GM18502 (cell line): ENCODE measurements around the gene SULT2B1.

Source experiments
- ATAC-seq: cut with Tn5 transposase; IDR thresholded peaks from one replicate; pipeline ENCODE4 v1.9.1; 2021; ENCODE audit warnings: mild to moderate bottlenecking; ENCODE audit not compliant: unreplicated experiment, poor library complexity

SULT2B1 gene

GRCh38 chr19:48616491-48617056, 64.6 kb downstream of the SULT2B1 start:
- no peak for ATAC-seq

DNA sequence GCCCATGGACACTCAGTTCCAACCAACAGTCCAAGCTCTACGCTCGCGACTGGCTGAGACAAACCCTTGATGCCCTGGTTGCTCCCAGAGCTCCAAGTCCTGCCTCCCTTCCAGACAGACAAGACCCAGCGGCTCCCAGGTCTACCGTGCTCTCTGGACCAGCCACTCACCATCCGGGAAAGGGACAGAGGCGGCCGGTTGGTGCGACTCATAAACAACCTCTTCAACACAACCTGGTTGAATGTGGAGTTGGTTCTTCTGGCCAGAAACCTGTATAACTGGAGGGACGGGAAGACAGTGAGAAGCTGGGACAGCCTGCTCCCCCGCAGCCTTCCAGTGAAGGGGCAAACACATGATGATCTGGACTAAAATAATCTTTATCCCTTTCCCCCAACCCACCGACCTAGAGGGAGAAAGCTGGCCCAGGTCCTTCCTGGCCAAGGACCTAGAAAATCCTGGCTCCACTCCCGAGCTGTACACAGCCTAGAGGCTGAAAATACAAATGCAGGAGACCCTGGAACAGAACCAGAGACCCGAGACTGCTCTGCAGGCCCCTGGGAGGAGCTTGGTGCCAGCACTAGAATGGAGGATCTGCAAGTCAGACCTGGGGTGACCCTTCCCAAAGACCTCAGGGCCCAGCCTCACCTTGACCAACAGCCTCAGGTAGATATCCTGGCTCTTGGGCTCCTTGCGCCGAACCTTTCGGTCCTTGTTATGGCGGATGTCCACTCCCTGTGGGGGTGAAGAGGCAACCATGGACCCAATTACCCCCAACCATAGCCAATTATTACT, 65.4 kb downstream of the SULT2B1 start:
- ATAC-seq: no peak

- ATAC-seq: no peak
Observed at GRCh38 chr19:48618278-48618915, 66.4 kb downstream of the SULT2B1 start.

GRCh38 chr19:48618916-48619691, 67.1 kb downstream of the SULT2B1 start, which contains the start of the genes RPL18 and SPHK2:
RPL18 (minus strand) TSS chr19:48619178; CDS start chr19:48619143, 35 bp downstream.
SPHK2 (plus strand) TSS chr19:48619506; CDS start chr19:48620515, 1,009 bp downstream.
- peak; percentile 80 for ATAC-seq

GRCh38 chr19:48619692-48620585, 68.0 kb downstream of the SULT2B1 start:
- no peak for ATAC-seq

GRCh38 chr19:48623556-48624066, 71.6 kb downstream of the SULT2B1 start:
- ATAC-seq: no peak

- peak; percentile 61 for ATAC-seq
Observed at GRCh38 chr19:48624067-48624594, 72.2 kb downstream of the SULT2B1 start.

DNA sequence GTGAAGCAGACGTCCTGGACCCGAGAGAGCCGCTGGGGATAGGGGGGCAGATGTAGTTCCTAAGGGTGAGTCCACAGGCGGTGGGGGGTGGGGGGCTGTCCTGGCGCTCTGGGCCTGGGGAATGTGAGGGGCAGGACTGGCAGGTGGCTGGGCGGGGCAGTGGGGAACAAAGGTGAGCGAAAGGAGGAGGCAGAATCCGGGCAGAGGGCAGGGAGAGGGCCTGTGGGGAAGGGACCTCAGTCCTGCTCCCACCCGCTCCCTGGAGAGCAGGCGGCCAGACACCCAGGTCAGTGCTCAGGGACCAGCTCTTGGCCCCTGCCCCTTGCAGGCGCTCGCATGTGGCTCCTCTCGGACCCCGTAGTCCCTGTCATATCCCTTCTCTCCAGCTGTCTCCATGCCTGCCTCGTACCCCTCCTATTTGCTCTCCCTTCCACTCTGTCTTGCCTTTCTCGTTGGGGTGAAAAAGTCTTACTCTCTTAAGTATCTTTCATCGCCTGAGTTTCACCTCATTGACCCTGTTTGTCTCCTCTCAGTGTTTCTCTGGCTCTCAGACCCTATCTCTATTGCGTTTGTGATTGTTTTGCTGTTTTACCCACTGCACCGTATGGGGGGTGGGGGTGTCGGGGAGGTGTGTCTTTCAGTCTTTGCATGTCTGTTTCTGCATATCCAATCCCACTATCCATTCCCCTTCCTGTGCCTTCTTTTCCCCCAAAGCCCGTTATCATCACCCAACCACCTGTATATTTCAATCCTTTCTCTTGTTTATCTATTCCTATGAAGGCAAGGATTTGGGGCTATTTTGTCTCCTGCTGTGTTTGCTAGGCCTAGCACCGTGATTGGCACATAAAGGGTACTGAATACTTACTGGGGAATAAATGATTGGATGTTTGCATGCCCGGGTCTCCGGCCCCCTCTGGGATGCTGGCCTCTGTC, 73.1 kb downstream of the SULT2B1 start:
- ATAC-seq: no peak

DNA sequence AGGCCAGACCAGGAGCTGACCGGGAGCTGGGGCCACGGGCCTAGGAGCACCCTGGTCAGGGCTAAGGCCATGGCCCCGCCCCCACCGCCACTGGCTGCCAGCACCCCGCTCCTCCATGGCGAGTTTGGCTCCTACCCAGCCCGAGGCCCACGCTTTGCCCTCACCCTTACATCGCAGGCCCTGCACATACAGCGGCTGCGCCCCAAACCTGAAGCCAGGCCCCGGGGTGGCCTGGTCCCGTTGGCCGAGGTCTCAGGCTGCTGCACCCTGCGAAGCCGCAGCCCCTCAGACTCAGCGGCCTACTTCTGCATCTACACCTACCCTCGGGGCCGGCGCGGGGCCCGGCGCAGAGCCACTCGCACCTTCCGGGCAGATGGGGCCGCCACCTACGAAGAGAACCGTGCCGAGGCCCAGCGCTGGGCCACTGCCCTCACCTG, 73.9 kb downstream of the SULT2B1 start:
- no peak for ATAC-seq

DNA sequence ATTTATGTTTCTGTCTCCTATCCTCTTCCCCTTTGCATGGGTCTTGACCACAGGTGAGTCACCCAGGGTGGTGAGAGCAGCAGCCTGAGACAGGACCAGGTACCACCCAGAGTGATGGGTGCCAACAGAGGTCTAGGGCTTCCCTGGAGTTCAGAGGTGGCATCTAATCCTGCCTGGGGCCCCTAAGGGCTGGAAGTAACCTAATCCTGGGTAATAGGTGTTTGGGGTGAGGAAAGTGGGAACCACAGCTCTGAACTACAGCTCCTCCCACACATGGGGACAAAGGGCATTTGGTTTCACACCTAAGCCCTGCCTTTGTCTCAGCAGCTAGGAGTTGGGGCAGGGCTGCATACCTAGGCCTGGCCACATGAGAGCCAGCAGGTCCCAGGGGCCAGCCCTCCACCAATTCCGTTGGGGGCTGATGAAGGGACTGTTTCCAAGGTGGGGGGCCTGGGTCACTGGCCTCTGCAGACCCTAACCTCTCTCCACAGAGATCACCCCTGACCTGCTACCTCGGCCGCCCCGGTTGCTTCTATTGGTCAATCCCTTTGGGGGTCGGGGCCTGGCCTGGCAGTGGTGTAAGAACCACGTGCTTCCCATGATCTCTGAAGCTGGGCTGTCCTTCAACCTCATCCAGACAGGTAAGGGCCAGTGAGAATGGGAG, 75.4 kb downstream of the SULT2B1 start:
- no peak for ATAC-seq

- ATAC-seq: no peak
Observed at GRCh38 chr19:48627865-48628314, 75.9 kb downstream of the SULT2B1 start.

DNA sequence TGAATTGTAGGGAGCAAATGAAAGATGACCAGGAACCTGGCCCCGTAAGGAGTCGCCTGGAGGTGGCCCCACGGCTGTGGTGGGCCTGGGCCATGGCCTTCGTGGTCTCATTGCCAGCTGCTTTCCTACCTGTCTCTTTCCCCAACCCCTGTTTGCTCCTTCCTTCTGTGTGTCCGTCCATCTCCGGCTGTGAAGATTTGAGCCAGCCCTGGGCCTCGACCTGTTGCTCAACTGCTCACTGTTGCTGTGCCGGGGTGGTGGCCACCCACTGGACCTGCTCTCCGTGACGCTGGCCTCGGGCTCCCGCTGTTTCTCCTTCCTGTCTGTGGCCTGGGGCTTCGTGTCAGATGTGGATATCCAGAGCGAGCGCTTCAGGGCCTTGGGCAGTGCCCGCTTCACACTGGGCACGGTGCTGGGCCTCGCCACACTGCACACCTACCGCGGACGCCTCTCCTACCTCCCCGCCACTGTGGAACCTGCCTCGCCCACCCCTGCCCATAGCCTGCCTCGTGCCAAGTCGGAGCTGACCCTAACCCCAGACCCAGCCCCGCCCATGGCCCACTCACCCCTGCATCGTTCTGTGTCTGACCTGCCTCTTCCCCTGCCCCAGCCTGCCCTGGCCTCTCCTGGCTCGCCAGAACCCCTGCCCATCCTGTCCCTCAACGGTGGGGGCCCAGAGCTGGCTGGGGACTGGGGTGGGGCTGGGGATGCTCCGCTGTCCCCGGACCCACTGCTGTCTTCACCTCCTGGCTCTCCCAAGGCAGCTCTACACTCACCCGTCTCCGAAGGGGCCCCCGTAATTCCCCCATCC, 76.7 kb downstream of the SULT2B1 start:
- ATAC-seq: no peak

DNA sequence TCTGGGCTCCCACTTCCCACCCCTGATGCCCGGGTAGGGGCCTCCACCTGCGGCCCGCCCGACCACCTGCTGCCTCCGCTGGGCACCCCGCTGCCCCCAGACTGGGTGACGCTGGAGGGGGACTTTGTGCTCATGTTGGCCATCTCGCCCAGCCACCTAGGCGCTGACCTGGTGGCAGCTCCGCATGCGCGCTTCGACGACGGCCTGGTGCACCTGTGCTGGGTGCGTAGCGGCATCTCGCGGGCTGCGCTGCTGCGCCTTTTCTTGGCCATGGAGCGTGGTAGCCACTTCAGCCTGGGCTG, 77.3 kb downstream of the SULT2B1 start:
- ATAC-seq: no peak

DNA sequence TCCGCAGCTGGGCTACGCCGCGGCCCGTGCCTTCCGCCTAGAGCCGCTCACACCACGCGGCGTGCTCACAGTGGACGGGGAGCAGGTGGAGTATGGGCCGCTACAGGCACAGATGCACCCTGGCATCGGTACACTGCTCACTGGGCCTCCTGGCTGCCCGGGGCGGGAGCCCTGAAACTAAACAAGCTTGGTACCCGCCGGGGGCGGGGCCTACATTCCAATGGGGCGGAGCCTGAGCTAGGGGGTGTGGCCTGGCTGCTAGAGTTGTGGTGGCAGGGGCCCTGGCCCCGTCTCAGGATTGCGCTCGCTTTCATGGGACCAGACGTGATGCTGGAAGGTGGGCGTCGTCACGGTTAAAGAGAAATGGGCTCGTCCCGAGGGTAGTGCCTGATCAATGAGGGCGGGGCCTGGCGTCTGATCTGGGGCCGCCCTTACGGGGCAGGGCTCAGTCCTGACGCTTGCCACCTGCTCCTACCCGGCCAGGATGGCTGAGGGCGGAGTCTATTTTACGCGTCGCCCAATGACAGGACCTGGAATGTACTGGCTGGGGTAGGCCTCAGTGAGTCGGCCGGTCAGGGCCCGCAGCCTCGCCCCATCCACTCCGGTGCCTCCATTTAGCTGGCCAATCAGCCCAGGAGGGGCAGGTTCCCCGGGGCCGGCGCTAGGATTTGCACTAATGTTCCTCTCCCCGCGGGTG, 77.8 kb downstream of the SULT2B1 start:
- ATAC-seq: no peak

- no peak for ATAC-seq
Observed at GRCh38 chr19:48630296-48631063, 78.5 kb downstream of the SULT2B1 start.
